ENCODE results near the gene LILRA5.

GRCh38 chr19:54273821-54274220, 39.1 kb downstream of the LILRA5 start:
- TF ChIP-seq EP300 (IDR thresholded peaks at IDR 0.05; ENCODE audit: borderline replicate concordance): no peak
- TF ChIP-seq MAX (IDR thresholded peaks at IDR 0.05): no peak
- no peak for TF ChIP-seq EGR1 (IDR thresholded peaks at IDR 0.05)
- no peak for TF ChIP-seq TAF1 (IDR thresholded peaks at IDR 0.05; ENCODE audit: low read depth)
- TF ChIP-seq REST (IDR thresholded peaks at IDR 0.05; ENCODE audit: low read depth): no peak
- TF ChIP-seq NFIC (IDR thresholded peaks at IDR 0.05): no peak
- TF ChIP-seq FOXM1 (IDR thresholded peaks at IDR 0.05; ENCODE audit: borderline replicate concordance, low read depth): no peak
- no peak for TF ChIP-seq RAD21 (IDR thresholded peaks at IDR 0.05; ENCODE audit: low read depth)
- no peak for TF ChIP-seq USF1 (IDR thresholded peaks at IDR 0.05)
- no peak for TF ChIP-seq TEAD4 (IDR thresholded peaks at IDR 0.05)

All from Ishikawa (cell line).